NCI-H460 (cell line): ENCODE results near the gene KIAA0753. TPM values are rescaled to one million over a fixed set of nuclear protein-coding genes. Genes with fewer than 3 reads are reported as not detected.

Source experiments
- DNase-seq: peaks from one replicate; pipeline ENCODE4 v3.0.0-alpha.2; 2016; ENCODE audit warnings: low read depth; ENCODE audit errors: extremely low read depth
- small RNA-seq, 2 experiments: library from RNA; depleted of rRNA; stranded (forward); fragments of <200 nt; gene quantifications; one replicate each; pipeline ENCODE3, GENCODE V24; 2014
- total RNA-seq: library from RNA; depleted of rRNA; stranded (reverse); fragments of >200 nt; shearing (Covaris generic); gene quantifications from 2 replicates; pipeline ENCODE4 v1.2.3, GENCODE V29; 2014; rRNA removed

Gene KIAA0753
- total RNA-seq, 1 experiment from 2014 or later = 19.0 TPM

DNA sequence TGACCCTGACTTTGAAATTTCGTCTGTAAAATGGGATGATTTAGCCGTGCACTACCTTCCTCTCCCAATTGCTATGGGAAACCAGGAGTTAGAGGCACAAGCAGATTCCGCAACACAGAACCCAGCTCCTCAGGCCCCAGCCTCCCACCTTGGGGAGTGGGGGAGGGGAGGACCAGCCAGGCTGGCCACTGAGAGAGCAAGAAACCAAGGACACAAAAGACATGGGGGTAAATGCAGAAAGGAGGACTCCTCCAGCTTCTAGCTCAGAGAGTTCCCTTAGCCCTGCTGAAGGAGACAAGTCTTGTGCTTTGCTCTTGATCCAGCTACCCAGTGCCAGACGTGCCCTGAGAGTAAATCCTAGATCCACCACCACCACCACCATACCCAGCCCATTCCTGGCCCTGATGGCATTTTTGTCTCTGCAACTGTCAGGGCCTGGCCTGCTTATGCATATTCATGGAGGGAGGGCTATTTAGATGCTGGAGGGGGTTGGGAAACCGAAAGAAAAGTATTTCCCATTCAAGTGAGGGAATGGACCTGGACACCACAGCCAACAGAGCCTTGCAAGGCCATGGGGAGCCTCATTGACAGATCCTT, 110.1 kb downstream of the KIAA0753 start:
- DNase-seq = no peak

DNA sequence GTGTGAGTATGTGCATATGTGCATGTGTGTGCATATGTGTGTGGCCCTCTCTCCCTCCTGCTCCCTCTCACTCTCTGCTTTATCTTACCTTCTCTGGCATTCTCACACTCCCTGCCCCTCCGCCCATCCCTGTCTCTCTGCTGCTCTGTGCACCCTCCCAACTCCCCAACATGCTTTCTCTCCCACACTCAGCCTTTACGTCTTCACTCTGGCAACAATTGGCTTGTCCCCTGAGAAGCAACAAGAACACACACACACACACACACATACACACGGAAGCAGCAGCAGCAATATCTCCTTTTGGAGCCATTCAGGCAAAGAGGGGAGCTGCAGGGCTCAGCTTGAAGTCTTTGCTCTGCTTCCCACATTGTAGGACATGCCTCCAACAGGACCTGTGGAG, 112.0 kb downstream of the KIAA0753 start:
- no peak for DNase-seq

Small RNAs within 50 kb of the gene (small RNA-seq; reads per million reads assigned to genes)
- gene MIR4520-1 (0 reads per million in 2 experiments), gene RNA5SP435 (0.02 to 0.06 reads per million in 2 experiments)

Other genes with a start within 250 kb of the KIAA0753 start
- not detected in 2 replicates for gene AIPL1, start 205.6 kb downstream of the KIAA0753 start, total RNA-seq
- gene PIMREG, start 196.3 kb downstream of the KIAA0753 start, total RNA-seq = 33.9 and 36.5 TPM in 2 replicates
- 0.84 and 1.0 TPM in 2 replicates for gene PITPNM3, start 84.2 kb downstream of the KIAA0753 start, total RNA-seq
- 97.4 and 101 TPM in 2 replicates for gene TXNDC17, start 349 bp upstream of the KIAA0753 start, total RNA-seq
- gene MED31, start 10.9 kb upstream of the KIAA0753 start, total RNA-seq = 17.4 and 21.2 TPM in 2 replicates
- 0.22 and 0.32 TPM in 2 replicates for gene C17orf100, start 11.1 kb upstream of the KIAA0753 start, total RNA-seq
- gene SLC13A5, start 72.7 kb upstream of the KIAA0753 start, total RNA-seq = not detected in 2 replicates
- 0.12 TPM in 1 of 2 replicates, not detected in the other for gene XAF1, start 115.3 kb upstream of the KIAA0753 start, total RNA-seq
- not detected in 2 replicates for gene FBXO39, start 135.5 kb upstream of the KIAA0753 start, total RNA-seq
- not detected in 2 replicates for gene TEKT1, start 191.0 kb upstream of the KIAA0753 start, total RNA-seq